Endothelial cell (in vitro differentiated cells): ENCODE results near the gene LMBR1L. TPM values are rescaled to one million over a fixed set of nuclear protein-coding genes. Genes with fewer than 3 reads are reported as not detected.
"Not testable (repeated sequence)": the region's sequence is repeated elsewhere in the genome, so short reads cannot be mapped to it uniquely, and the experiment has no call there.

Source experiments
- DNase-seq: peaks from one replicate; pipeline ENCODE4 v3.0.0; 2021; ENCODE audit warnings: low spot score
- H3K27ac Mint-ChIP-seq: one replicate; pipeline ENCODE4 v1.8.0; 2021; ENCODE audit warnings: mixed read lengths, inconsistent platforms; ENCODE audit not compliant: unreplicated experiment
- H3K27me3 Mint-ChIP-seq: one replicate; pipeline ENCODE4 v1.8.0; 2021; ENCODE audit warnings: mild to moderate bottlenecking, moderate library complexity, mixed read lengths, inconsistent platforms; ENCODE audit not compliant: unreplicated experiment
- H3K36me3 Mint-ChIP-seq: one replicate; pipeline ENCODE4 v1.8.0; 2021; ENCODE audit warnings: mild to moderate bottlenecking, low read depth, mixed read lengths, inconsistent platforms; ENCODE audit not compliant: unreplicated experiment
- H3K4me1 Mint-ChIP-seq: one replicate; pipeline ENCODE4 v1.8.0; 2021; ENCODE audit warnings: mild to moderate bottlenecking, mixed read lengths, inconsistent platforms; ENCODE audit not compliant: unreplicated experiment
- H3K4me3 Mint-ChIP-seq: one replicate; pipeline ENCODE4 v1.8.0; 2021; ENCODE audit warnings: mild to moderate bottlenecking, mixed read lengths, inconsistent platforms; ENCODE audit not compliant: unreplicated experiment
- H3K9me3 Mint-ChIP-seq: one replicate; pipeline ENCODE4 v1.8.0; 2021; ENCODE audit warnings: mixed read lengths, inconsistent platforms; ENCODE audit not compliant: unreplicated experiment
- total RNA-seq: library from RNA; stranded (reverse); fragmentation: NEBNext Ultra II Directional; extraction: Animal tissue kit (Norgen Biotek cat#: 25700); gene quantifications from one replicate; pipeline ENCODE4 v1.2.1, GENCODE V29; 2021; ENCODE audit not compliant: unreplicated experiment
- TF ChIP-seq, protein P1 (sequence below): fragments of 200-600 bp; sonication (generic); IDR thresholded peaks from one replicate; pipeline ENCODE4 v1.5.0; 2021; ENCODE audit warnings: antibody characterized with exemption; ENCODE audit not compliant: unreplicated experiment

Gene LMBR1L
- total RNA-seq, 1 donor from 2014 or later, result 175 TPM

DNA sequence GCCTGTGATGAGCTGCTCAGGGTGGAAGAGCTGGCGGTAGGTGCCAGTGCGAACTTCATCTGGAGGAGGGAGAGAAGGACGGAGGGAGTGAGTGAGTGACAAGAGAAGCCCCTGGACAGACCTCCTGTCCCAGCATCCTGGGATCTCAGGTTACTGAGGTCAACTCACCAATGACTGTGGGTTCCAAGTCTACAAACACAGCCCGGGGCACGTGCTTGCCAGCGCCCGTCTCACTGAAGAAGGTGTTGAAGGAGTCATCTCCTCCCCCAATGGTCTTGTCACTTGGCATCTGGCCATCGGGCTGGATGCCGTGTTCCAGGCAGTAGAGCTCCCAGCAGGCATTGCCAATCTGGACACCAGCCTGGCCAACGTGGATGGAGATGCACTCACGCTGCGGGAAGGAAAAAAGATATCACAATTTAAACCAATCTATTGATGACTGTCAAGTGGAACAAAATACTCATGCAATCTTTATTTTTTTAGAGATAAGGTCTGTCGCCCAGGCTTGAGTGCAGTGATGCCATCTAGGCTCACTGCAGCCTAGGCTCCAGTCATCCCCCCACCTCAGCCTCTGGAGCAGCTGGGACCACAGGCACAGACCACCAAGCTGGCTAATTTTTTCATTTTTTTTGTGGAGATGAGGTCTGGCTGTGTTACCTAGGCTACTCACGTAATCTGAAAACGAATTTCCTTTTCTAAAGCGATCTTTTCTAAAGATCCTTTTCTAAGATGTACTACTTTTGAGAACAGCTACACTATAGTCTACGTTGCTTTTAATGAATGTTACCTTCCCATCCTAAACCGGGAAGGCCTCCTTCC, 18.9 kb upstream of the LMBR1L start:
- H3K36me3 Mint-ChIP-seq, result peaks cover 31% of the 10 kb centered on the region
- H3K27ac Mint-ChIP-seq, result peak overlapping the region; percentile 91
- TF ChIP-seq, protein P1, sequence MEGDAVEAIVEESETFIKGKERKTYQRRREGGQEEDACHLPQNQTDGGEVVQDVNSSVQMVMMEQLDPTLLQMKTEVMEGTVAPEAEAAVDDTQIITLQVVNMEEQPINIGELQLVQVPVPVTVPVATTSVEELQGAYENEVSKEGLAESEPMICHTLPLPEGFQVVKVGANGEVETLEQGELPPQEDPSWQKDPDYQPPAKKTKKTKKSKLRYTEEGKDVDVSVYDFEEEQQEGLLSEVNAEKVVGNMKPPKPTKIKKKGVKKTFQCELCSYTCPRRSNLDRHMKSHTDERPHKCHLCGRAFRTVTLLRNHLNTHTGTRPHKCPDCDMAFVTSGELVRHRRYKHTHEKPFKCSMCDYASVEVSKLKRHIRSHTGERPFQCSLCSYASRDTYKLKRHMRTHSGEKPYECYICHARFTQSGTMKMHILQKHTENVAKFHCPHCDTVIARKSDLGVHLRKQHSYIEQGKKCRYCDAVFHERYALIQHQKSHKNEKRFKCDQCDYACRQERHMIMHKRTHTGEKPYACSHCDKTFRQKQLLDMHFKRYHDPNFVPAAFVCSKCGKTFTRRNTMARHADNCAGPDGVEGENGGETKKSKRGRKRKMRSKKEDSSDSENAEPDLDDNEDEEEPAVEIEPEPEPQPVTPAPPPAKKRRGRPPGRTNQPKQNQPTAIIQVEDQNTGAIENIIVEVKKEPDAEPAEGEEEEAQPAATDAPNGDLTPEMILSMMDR, result no peak
- no peaks in the 10 kb centered on the region for H3K9me3 Mint-ChIP-seq
- peaks cover 15% of the 10 kb centered on the region for H3K27me3 Mint-ChIP-seq
- peaks cover 25% of the 10 kb centered on the region for H3K4me1 Mint-ChIP-seq
- no peak for DNase-seq
- H3K4me3 Mint-ChIP-seq, result peak overlapping the region; percentile 95

DNA sequence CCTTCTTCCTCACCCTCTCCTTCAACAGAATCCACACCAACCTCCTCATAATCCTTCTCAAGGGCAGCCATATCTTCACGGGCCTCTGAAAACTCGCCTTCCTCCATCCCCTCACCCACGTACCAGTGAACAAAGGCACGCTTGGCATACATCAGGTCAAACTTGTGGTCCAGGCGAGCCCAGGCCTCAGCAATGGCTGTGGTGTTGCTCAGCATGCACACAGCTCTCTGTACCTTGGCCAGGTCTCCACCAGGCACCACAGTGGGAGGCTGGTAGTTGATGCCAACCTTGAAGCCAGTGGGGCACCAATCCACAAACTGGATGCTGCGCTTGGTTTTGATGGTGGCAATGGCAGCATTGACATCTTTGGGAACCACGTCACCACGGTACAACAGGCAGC, 17.3 kb upstream of the LMBR1L start:
- not testable (repeated sequence) for H3K9me3 Mint-ChIP-seq, H3K27ac Mint-ChIP-seq, DNase-seq
- Mint-ChIP-seq H3K27me3 (peaks cover 15% of the 10 kb centered on the region), H3K36me3 (peaks cover 31% of the 10 kb centered on the region), H3K4me3 (peak overlapping the region; percentile 72), H3K4me1 (peaks cover 25% of the 10 kb centered on the region)

DNA sequence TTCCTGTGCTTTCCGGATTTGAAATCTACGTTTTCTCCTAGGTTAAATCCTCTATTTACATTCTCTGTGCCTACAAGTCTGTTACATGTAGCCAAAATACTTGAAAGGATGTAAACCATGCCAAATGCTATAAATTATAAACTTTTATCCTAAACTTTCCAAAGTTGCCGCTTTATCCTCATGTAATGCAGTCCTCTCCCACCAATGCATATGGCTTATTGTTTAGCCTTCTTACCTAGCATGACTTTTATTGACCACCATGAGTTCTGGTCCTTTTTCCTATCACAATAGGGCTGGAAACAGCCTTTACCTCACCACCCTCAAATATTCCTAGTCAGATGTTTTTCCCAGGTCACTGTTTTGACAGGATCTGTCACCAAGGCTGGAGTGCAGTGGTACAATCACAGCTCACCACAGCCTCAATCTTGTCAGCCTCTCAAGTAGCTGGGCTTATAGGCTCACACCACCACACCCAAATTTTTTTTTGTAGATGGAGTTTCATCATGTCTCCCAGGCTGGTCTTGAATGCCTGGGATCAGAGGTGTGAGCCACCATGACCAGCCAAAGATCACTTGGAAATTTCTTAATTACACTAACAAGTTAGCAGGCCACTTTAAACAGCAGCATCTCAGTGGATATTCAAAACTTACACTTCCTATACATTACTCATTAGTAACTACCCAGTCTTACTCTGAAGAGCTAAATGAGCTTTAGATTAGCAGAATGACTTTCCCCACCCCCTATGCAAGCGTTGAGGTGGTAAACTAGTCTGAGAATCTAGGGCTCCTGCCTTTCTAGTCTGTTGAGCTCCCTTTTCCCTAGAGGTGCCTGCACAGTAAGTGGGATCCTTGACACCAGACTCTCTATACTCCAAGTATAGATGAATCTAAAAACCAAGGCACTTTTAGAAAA, 16.5 kb upstream of the LMBR1L start:
- TF ChIP-seq, protein P1, result no peak
- Mint-ChIP-seq H3K9me3 (no peaks in the 10 kb centered on the region), H3K4me3 (peak overlapping the region; percentile 72), H3K4me1 (peaks cover 22% of the 10 kb centered on the region), H3K27ac (peak overlapping the region; percentile 84), H3K36me3 (peaks cover 31% of the 10 kb centered on the region), H3K27me3 (peaks cover 15% of the 10 kb centered on the region)
- no peak for DNase-seq

DNA sequence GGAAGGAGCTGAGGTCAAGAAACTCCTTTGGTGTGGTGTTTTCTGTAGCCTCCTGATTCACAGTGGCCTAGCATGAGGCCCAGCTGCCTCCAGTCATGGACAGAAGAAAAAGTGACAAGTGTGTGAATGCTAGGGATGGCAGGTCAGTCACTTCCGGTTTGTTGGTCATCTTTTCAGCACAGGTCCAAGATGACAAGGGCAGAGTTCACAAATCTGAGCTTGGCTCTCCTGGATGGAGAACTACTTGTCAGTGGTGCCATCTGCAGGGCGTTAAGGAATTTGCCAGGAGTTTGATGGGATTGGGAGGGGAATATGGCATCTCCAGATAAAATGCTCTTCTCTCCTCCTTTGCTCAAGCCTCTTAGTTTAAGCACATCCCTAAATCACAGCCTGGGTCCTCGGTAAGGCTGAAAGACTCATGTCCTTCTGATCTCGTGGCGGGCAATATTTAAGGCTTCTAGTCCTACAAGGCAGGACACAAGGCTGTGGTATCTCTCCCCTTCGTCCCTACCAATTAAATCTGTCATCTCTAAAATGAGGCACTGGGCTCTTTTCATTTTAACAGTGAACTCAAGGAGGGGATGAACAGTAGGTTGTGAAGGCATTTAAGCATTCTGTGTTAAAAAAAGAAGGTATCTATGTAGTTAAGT, 10.5 kb upstream of the LMBR1L start:
- no peaks in the 10 kb centered on the region for H3K36me3 Mint-ChIP-seq
- no peaks in the 10 kb centered on the region for H3K9me3 Mint-ChIP-seq
- no peak overlapping the region for H3K4me3 Mint-ChIP-seq
- no peaks in the 10 kb centered on the region for H3K4me1 Mint-ChIP-seq
- peaks cover 6% of the 10 kb centered on the region for H3K27me3 Mint-ChIP-seq
- no peak overlapping the region for H3K27ac Mint-ChIP-seq
- peak; percentile 37 for DNase-seq
- TF ChIP-seq, protein P1, result peak; percentile 32

DNA sequence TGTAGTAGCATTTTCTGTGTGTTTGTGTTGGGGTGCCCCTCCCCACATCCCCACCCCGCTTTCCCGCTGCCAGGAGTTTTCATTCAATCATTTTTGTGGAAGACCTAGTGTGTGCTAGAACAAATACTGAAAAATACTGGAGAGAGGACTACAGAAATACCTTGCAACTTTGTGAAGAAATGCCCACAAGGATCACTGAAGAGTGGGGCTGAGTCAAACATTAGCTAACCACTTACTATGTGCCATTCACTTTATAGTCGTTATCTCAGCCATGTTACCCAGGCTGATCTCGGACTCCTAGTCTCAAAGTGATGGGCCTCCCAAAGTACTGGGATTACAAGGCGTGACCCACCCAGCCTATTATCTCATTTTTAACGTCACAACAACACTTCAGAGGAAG, 559 bp upstream of the LMBR1L start:
- Mint-ChIP-seq H3K9me3 (no peaks in the 10 kb centered on the region), H3K36me3 (peaks cover 1% of the 10 kb centered on the region), H3K4me3 (peak overlapping the region; percentile 99), H3K27me3 (peaks cover 11% of the 10 kb centered on the region), H3K27ac (peak overlapping the region; percentile 96), H3K4me1 (peaks cover 31% of the 10 kb centered on the region)
- TF ChIP-seq, protein P1, result no peak
- no peak for DNase-seq
